Neural cell (in vitro differentiated cells): ENCODE results near the gene ING1. TPM values are rescaled to one million over a fixed set of nuclear protein-coding genes. Genes with fewer than 3 reads are reported as not detected.

Source experiments
- H2AFZ ChIP-seq: fragments of 200-600, 300-800 bp; sonication (generic), shearing (Covaris generic); 2 replicates; pipeline ENCODE4 v1.6.0; 2014; ENCODE audit warnings: low read depth, mild to moderate bottlenecking, antibody characterized with exemption, low read length, moderate library complexity
- H3F3A ChIP-seq: fragments of 200-600 bp; shearing (Covaris generic); 2 replicates; pipeline ENCODE4 v1.6.1; 2016; ENCODE audit warnings: mild to moderate bottlenecking, moderate library complexity, mixed read lengths, antibody characterized with exemption, low read length; ENCODE audit not compliant: insufficient read depth, poor library complexity, severe bottlenecking
- H3K27ac ChIP-seq: fragments of 200-600, 300-800 bp; sonication (generic), shearing (Covaris generic); 2 replicates; pipeline ENCODE4 v1.5.1; 2014; ENCODE audit warnings: mild to moderate bottlenecking, low read length, moderate library complexity
- H3K27me3 ChIP-seq: fragments of 300-800, 200-600 bp; sonication (generic), shearing (Covaris generic); 2 replicates; pipeline ENCODE4 v1.6.0; 2014; ENCODE audit warnings: mild to moderate bottlenecking, low read depth, low read length, moderate library complexity; ENCODE audit not compliant: insufficient read depth
- H3K36me3 ChIP-seq: fragments of 300-800, 200-600 bp; sonication (generic), shearing (Covaris generic); 2 replicates; pipeline ENCODE4 v1.5.1; 2014; ENCODE audit warnings: mild to moderate bottlenecking, antibody characterized with exemption, low read length, moderate library complexity; ENCODE audit not compliant: insufficient read depth
- H3K4me2 ChIP-seq: fragments of 300-800, 200-600 bp; sonication (generic), shearing (Covaris generic); 2 replicates; pipeline ENCODE4 v1.6.0; 2014; ENCODE audit warnings: mild to moderate bottlenecking, low read length
- H3K4me3 ChIP-seq: fragments of 300-800, 200-600 bp; sonication (generic), shearing (Covaris generic); 2 replicates; pipeline ENCODE4 v1.5.1; 2014; ENCODE audit warnings: mild to moderate bottlenecking, low read length, moderate library complexity
- H3K79me2 ChIP-seq: fragments of 200-600 bp; shearing (Covaris generic); replicated peaks from 2 replicates; pipeline ENCODE4 v1.6.0; 2014; ENCODE audit warnings: mild to moderate bottlenecking, low read length, moderate library complexity; ENCODE audit not compliant: insufficient read depth
- H3K9ac ChIP-seq: fragments of 300-800, 200-600 bp; sonication (generic), shearing (Covaris generic); 2 replicates; pipeline ENCODE4 v1.6.1; 2016; ENCODE audit warnings: mild to moderate bottlenecking, low read length, mixed read lengths
- H3K9me2 ChIP-seq: fragments of 200-600 bp; shearing (Covaris generic); 2 replicates; pipeline ENCODE4 v1.6.1; 2016; ENCODE audit warnings: mild to moderate bottlenecking, low read length, mixed read lengths; ENCODE audit not compliant: insufficient read depth
- H3K9me3 ChIP-seq: fragments of 200-600, 300-800 bp; sonication (generic), shearing (Covaris generic); 2 replicates; pipeline ENCODE4 v1.6.1; 2016; ENCODE audit warnings: mild to moderate bottlenecking, mixed run types, low read length, moderate library complexity, mixed read lengths
- H4K20me1 ChIP-seq: fragments of 200-600 bp; shearing (Covaris generic); 2 replicates; pipeline ENCODE4 v1.6.1; 2016; ENCODE audit warnings: mild to moderate bottlenecking, mixed run types; ENCODE audit not compliant: insufficient read depth
- CTCF ChIP-seq: fragments of 450-650 bp; IDR thresholded peaks from 2 replicates; pipeline ENCODE4 v1.5.1; 2014; ENCODE audit warnings: antibody characterized with exemption, mild to moderate bottlenecking, moderate library complexity; ENCODE audit not compliant: poor library complexity, severe bottlenecking
- EP300 ChIP-seq: fragments of 450-650 bp; conservative IDR thresholded peaks from 2 replicates; pipeline ENCODE4 v1.6.1; 2014; ENCODE audit warnings: antibody characterized with exemption, mild to moderate bottlenecking, moderate library complexity; ENCODE audit not compliant: poor library complexity, severe bottlenecking
- EZH2 ChIP-seq: fragments of 200-600, 300-800 bp; shearing (Covaris generic), sonication (generic); IDR thresholded peaks from 2 replicates; pipeline ENCODE4 v1.6.1; 2014; ENCODE audit warnings: antibody characterized with exemption, low read length, borderline replicate concordance, mild to moderate bottlenecking; ENCODE audit not compliant: insufficient read depth, poor library complexity, severe bottlenecking
- MXI1 ChIP-seq: fragments of 450-650 bp; conservative IDR thresholded peaks from 2 replicates; pipeline ENCODE4 v1.6.1; 2014; ENCODE audit warnings: antibody characterized with exemption, mild to moderate bottlenecking; ENCODE audit not compliant: poor library complexity, severe bottlenecking
- POLR2AphosphoS5 ChIP-seq: IDR thresholded peaks from 2 replicates; pipeline ENCODE4 v1.6.1; 2012
- RAD21 ChIP-seq: fragments of 450-650 bp; conservative IDR thresholded peaks from 2 replicates; pipeline ENCODE4 v1.6.1; 2014; ENCODE audit warnings: antibody characterized with exemption, mild to moderate bottlenecking, moderate library complexity
- SMC3 ChIP-seq: fragments of 450-650 bp; conservative IDR thresholded peaks from 2 replicates; pipeline ENCODE4 v1.6.1; 2014; ENCODE audit warnings: antibody characterized with exemption, mild to moderate bottlenecking, moderate library complexity; ENCODE audit not compliant: poor library complexity
- TAF1 ChIP-seq: IDR thresholded peaks from 2 replicates; pipeline ENCODE4 v1.6.1; 2012; ENCODE audit warnings: low read depth
- polyA plus RNA-seq: library from polyadenylated mRNA; depleted of rRNA; stranded (reverse); fragments of >200 nt; gene quantifications from 2 replicates; pipeline ENCODE4 v1.2.3, GENCODE V29; 2014
- TF ChIP-seq, protein P1 (sequence below): IDR thresholded peaks from 2 replicates; pipeline ENCODE4 v1.6.1; 2012; ENCODE audit warnings: borderline replicate concordance

ING1 gene
- polyA plus RNA-seq, 1 donor from 2014 or later, result 23.2 TPM

GRCh38 chr13:110705826-110706569 lies 7.5 kb upstream of the ING1 start, which contains the start of gene CARS2:
Gene CARS2 (minus strand): TSS chr13:110706116. CDS start chr13:110706093, 23 bp downstream.
- Histone ChIP-seq H3K27me3 (no peaks in the 10 kb centered on the region), H3F3A (no peaks in the 10 kb centered on the region), H3K9ac (peak within 1 kb of the TSS; percentile 79), H3K79me2 (peaks cover 28% of the 10 kb centered on the region), H3K9me2 (no peaks in the 10 kb centered on the region), H3K9me3 (no peaks in the 10 kb centered on the region), H3K36me3 (no peaks in the 10 kb centered on the region), H4K20me1 (no peaks in the 10 kb centered on the region), H3K4me3 (peak within 1 kb of the TSS; percentile 85), H3K27ac (peak within 1 kb of the TSS; percentile 75), H2AFZ (peak within 1 kb of the TSS; percentile 71), H3K4me2 (peak within 1 kb of the TSS; percentile 71)
- TF ChIP-seq TAF1 (no peak), EZH2 (no peak), MXI1 (peak; percentile 84), CTCF (peak; percentile 43), POLR2AphosphoS5 (peak; percentile 72), SMC3 (peak; percentile 52), EP300 (peak; percentile 32), RAD21 (peak; percentile 36)
- TF ChIP-seq, protein P1, sequence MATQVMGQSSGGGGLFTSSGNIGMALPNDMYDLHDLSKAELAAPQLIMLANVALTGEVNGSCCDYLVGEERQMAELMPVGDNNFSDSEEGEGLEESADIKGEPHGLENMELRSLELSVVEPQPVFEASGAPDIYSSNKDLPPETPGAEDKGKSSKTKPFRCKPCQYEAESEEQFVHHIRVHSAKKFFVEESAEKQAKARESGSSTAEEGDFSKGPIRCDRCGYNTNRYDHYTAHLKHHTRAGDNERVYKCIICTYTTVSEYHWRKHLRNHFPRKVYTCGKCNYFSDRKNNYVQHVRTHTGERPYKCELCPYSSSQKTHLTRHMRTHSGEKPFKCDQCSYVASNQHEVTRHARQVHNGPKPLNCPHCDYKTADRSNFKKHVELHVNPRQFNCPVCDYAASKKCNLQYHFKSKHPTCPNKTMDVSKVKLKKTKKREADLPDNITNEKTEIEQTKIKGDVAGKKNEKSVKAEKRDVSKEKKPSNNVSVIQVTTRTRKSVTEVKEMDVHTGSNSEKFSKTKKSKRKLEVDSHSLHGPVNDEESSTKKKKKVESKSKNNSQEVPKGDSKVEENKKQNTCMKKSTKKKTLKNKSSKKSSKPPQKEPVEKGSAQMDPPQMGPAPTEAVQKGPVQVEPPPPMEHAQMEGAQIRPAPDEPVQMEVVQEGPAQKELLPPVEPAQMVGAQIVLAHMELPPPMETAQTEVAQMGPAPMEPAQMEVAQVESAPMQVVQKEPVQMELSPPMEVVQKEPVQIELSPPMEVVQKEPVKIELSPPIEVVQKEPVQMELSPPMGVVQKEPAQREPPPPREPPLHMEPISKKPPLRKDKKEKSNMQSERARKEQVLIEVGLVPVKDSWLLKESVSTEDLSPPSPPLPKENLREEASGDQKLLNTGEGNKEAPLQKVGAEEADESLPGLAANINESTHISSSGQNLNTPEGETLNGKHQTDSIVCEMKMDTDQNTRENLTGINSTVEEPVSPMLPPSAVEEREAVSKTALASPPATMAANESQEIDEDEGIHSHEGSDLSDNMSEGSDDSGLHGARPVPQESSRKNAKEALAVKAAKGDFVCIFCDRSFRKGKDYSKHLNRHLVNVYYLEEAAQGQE, result peak; percentile 48

DNA sequence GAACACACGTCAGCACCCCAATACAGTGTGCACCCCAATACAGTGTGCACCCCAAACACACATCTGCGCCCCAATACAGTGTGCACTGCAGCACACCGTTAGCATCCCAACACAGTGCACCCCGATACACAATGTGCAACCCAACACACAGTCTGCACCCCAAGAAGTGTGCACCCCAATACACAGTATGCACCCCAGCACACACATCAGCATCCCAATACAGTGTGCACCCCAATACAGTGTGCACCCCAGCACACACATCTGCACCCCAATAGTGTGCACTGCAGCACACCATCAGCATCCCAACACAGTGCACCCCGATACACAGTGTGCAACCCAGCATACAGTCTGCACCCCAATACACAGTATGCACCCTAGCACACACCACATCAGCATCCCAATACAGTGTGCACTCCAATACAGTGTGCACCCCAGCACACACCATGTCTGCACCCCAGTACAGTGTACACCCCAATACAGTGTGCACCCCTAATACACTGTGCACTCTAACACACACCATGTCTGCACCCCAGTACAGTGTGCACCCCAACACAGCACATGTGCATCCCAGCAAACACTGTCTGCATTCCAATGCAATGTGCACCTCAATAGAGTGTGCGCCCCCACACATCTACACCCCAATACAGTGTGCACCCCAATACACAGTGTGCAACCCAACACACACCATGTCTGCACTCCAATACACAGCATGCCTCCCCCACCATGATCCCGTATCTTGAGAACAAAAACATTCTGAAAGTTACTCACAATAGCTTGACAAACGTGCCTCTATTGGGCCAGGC lies 6.7 kb upstream of the ING1 start:
- H3K9ac ChIP-seq, result peak overlapping the region; percentile 79
- peak overlapping the region; percentile 22 for H3K4me2 ChIP-seq
- no peaks in the 10 kb centered on the region for H4K20me1 ChIP-seq
- H3K27me3 ChIP-seq, result no peaks in the 10 kb centered on the region
- H3K9me3 ChIP-seq, result no peaks in the 10 kb centered on the region
- peaks cover 28% of the 10 kb centered on the region for H3K79me2 ChIP-seq
- no peaks in the 10 kb centered on the region for H3K36me3 ChIP-seq
- no peak overlapping the region for H2AFZ ChIP-seq
- peak overlapping the region; percentile 75 for H3K27ac ChIP-seq
- TF ChIP-seq EZH2 (no peak), MXI1 (no peak), TAF1 (no peak), CTCF (no peak), RAD21 (no peak), POLR2AphosphoS5 (no peak), SMC3 (no peak), EP300 (no peak)
- TF ChIP-seq, protein P1, result no peak
- no peaks in the 10 kb centered on the region for H3K9me2 ChIP-seq
- H3F3A ChIP-seq, result no peaks in the 10 kb centered on the region
- H3K4me3 ChIP-seq, result peak overlapping the region; percentile 85
